Activated CD4-positive, alpha-beta T cell treated with anti-CD3 and anti-CD28 coated beads, Interleukin-2, amount 50 U/mL, for 16 hours (primary cell): Measurements from ENCODE around the gene IRF2.

Experiments used
- DNase-seq: peaks from one replicate; pipeline ENCODE4 v3.0.0-alpha.2; 2020

The IRF2 gene

GRCh38 chr4:184404047-184404446, 70.3 kb downstream of the IRF2 start:
- no peak for DNase-seq

- DNase-seq: no peak
Observed at GRCh38 chr4:184403384-184403781, 71.0 kb downstream of the IRF2 start.

- no peak for DNase-seq
Observed at GRCh38 chr4:184402740-184403383, 71.5 kb downstream of the IRF2 start.

GRCh38 chr4:184402239-184402638, 72.1 kb downstream of the IRF2 start:
- DNase-seq: no peak

- DNase-seq: no peak
Observed at GRCh38 chr4:184401397-184402171, 72.8 kb downstream of the IRF2 start.

- no peak for DNase-seq
Observed at GRCh38 chr4:184400891-184401290, 73.5 kb downstream of the IRF2 start.

- no peak for DNase-seq
Observed at GRCh38 chr4:184400375-184400870, 73.9 kb downstream of the IRF2 start.

- DNase-seq: no peak
Observed at GRCh38 chr4:184399512-184399908, 74.8 kb downstream of the IRF2 start.

GRCh38 chr4:184398741-184399511, 75.4 kb downstream of the IRF2 start:
- no peak for DNase-seq

- DNase-seq: no peak
Observed at GRCh38 chr4:184397516-184398163, 76.7 kb downstream of the IRF2 start.

GRCh38 chr4:184396570-184397515, 77.5 kb downstream of the IRF2 start:
- no peak for DNase-seq

GRCh38 chr4:184395971-184396391, 78.4 kb downstream of the IRF2 start:
- DNase-seq: no peak

- no peak for DNase-seq
Observed at GRCh38 chr4:184395451-184395917, 78.9 kb downstream of the IRF2 start.

GRCh38 chr4:184392748-184393559, 81.4 kb downstream of the IRF2 start:
- no peak for DNase-seq

- no peak for DNase-seq
Observed at GRCh38 chr4:184392316-184392715, 82.0 kb downstream of the IRF2 start.

GRCh38 chr4:184389978-184390900, 84.1 kb downstream of the IRF2 start:
- DNase-seq: no peak

GRCh38 chr4:184388106-184388505, 86.2 kb downstream of the IRF2 start:
- DNase-seq: no peak

- DNase-seq: no peak
Observed at GRCh38 chr4:184387351-184387750, 87.0 kb downstream of the IRF2 start.

GRCh38 chr4:184386271-184386781, 88.0 kb downstream of the IRF2 start:
- DNase-seq: no peak
